ENCODE results near the gene RFFL. TPM values are rescaled to one million over a fixed set of nuclear protein-coding genes. Genes with fewer than 3 reads are reported as not detected.
"Not testable (repeated sequence)": the region's sequence is repeated elsewhere in the genome, so short reads cannot be mapped to it uniquely, and the experiment has no call there.

Gene RFFL
- total RNA-seq, 1 donor from 2014 or later, result 2.1 TPM

DNA sequence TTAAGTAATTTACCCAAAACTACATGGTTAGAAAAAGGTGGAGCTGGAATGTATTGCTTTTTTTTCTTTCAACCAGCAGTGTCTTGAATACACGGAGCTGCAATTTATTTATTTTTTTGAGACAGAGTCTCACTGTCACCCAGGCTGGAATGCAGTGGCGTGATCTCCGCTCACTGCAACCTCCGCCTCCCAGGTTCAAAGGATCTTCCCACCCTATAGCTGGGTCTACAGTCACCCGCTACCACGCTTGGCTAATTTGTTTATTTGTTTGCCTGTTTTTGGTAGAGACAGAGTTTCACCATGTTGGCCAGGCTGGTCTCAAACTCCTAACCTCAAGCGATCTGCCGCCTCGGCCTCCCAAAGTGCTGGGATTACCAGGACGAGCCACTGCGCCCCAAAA is 27.2 kb upstream of the RFFL start:
- H3K9ac ChIP-seq (ENCODE audit: low read depth in 1 of 3, low read length in 3 of 3); H3K27ac ChIP-seq (ENCODE audit: low read depth, low read length); H3K4me3 ChIP-seq (ENCODE audit: low read length in 3 of 3); H3K27me3 ChIP-seq (ENCODE audit: control insufficient read depth in 3 of 3, insufficient read depth in 3 of 3, low read length in 3 of 3); H3K9me3 ChIP-seq (ENCODE audit: control insufficient read depth in 3 of 3, low read length in 3 of 3); H3K36me3 ChIP-seq (ENCODE audit: control insufficient read depth in 3 of 3, insufficient read depth in 3 of 3, low read length in 3 of 3): not testable (repeated sequence)
- H3K4me1 ChIP-seq (ENCODE audit: control insufficient read depth in 3 of 3, insufficient read depth in 3 of 3, low read length in 3 of 3), result peaks cover 11 to 21% (median 13%) of the 10 kb centered on the region in 3 donors

DNA sequence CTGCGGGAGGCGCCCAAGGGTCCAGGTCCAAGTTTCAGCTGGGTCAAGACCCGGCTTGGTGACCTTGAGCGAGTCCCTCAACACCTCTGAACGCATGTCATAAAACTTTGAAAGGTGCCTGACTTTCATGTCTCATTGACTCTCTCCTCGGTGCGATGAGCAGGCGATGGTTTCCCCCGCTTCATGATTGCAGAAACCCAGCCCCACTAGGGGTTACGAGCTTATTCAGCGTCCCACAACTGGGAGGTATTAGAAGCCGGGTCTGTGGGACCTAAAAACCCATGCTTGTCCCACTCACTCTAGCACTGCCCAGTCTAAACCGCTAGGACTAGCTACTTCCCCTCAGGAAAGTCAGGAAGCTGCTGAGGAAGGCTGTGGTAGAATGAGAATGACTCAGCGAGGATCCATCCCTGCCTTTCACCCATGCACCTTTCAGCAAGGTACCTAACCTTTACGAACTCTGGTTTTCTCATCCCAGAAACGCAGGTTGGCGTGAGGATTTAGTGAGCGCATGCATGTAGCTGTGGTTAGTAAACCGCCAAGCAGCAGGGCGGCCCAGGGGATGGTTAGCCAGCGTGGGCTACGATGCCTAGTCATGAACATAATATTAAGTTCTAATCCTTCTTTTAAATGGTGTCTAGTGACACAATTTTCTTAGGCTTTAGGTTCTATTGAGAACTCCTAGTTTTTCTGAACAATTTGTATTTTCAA is 26.2 kb upstream of the RFFL start:
- peak overlapping the region; percentile 69 to 81 (median 79) for H3K9ac ChIP-seq (ENCODE audit: low read depth in 1 of 3, low read length in 3 of 3)
- peak overlapping the region; percentile 52 to 76 (median 69) for H3K4me3 ChIP-seq (ENCODE audit: low read length in 3 of 3)

DNA sequence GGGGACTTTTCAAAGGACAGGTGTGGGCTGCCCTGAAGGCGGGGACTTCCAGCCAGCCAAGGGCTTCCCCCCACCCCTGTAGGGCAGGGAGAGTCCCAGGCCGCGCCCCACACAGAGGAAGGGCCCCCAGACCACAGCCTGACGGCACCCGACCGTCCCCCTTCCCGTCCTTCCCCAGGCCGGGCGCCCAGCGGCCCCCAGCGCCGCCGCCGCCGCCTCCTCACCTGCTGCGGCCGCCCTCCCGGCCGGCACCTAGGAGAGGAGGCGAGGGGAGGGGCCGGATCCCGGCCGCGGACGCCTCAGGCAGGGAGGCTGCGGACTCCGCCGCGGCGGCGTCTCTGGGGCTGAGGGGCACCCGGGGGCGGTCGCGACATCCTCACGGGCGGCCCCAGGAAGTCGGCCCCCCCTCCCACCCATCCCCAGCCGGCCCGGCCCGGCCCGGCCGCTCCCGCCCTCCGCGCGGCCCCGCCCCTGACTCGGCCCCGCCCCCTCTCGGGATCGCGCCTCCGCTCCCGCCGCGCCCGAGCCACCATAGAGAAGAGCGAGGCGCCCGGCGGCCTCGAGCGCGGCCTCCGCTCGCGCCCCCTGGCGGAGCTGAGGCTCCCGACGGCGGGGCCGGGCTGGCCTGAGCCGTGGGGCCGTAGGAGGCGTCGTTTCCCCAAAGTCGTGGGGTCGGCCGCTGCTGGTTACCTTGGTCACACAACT is 25.5 kb upstream of the RFFL start:
- no peaks in the 10 kb centered on the region for H3K9me3 ChIP-seq (ENCODE audit: control insufficient read depth in 3 of 3, low read length in 3 of 3)
- H3K9ac ChIP-seq (ENCODE audit: low read depth in 1 of 3, low read length in 3 of 3), result peak overlapping the region; percentile 82 to 85 (median 84)
- no peaks in the 10 kb centered on the region for H3K27me3 ChIP-seq (ENCODE audit: control insufficient read depth in 3 of 3, insufficient read depth in 3 of 3, low read length in 3 of 3)
- no peaks in the 10 kb centered on the region for H3K36me3 ChIP-seq (ENCODE audit: control insufficient read depth in 3 of 3, insufficient read depth in 3 of 3, low read length in 3 of 3)
- peak overlapping the region; percentile 86 to 90 (median 87) for H3K4me3 ChIP-seq (ENCODE audit: low read length in 3 of 3)
- peak overlapping the region; percentile 60 for H3K27ac ChIP-seq (ENCODE audit: low read depth, low read length)
- peaks cover 11 to 21% (median 13%) of the 10 kb centered on the region in 3 donors for H3K4me1 ChIP-seq (ENCODE audit: control insufficient read depth in 3 of 3, insufficient read depth in 3 of 3, low read length in 3 of 3)

More for the DNA sequence above, 26.2 kb upstream of the RFFL start:
- Histone ChIP-seq H3K27ac (ENCODE audit: low read depth, low read length) (peak overlapping the region; percentile 60), H3K4me1 (ENCODE audit: control insufficient read depth in 3 of 3, insufficient read depth in 3 of 3, low read length in 3 of 3) (peaks cover 11 to 21% (median 13%) of the 10 kb centered on the region in 3 donors), H3K9me3 (ENCODE audit: control insufficient read depth in 3 of 3, low read length in 3 of 3) (no peaks in the 10 kb centered on the region), H3K36me3 (ENCODE audit: control insufficient read depth in 3 of 3, insufficient read depth in 3 of 3, low read length in 3 of 3) (peaks cover 0 to 2% (median 0%) of the 10 kb centered on the region in 3 donors), H3K27me3 (ENCODE audit: control insufficient read depth in 3 of 3, insufficient read depth in 3 of 3, low read length in 3 of 3) (no peaks in the 10 kb centered on the region)

DNA sequence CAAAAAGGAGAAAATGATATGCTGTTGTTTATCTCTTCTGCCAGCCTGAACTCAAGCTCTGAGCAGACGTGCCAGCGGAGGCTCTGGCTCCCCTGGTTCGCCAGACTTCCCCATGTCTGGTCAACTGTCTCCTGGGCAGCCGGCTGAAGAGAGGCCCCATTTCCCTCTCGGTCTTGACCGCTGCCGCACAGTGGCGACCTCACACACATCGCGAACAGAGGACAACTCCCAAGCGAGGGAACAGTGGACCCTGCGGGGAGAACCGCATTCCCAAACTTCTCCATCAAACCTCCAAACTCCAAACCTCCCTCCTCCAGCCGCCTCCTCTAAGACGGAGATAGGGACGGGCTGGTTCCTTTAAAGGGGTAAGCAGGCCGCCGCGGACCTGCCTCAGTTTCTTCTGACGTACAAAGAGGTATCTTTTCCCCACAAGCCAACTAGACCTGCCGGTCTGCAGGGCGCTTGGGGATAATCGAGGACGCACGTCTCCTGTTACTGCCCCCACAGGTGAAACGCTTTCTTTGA is 24.9 kb upstream of the RFFL start:
- H3K27ac ChIP-seq (ENCODE audit: low read depth, low read length), result peak overlapping the region; percentile 45
- H3K4me3 ChIP-seq (ENCODE audit: low read length in 3 of 3), result peak overlapping the region; percentile 86 to 90 (median 87)
- H3K9ac ChIP-seq (ENCODE audit: low read depth in 1 of 3, low read length in 3 of 3), result peak overlapping the region; percentile 82 to 85 (median 84)
- peaks cover 11 to 21% (median 13%) of the 10 kb centered on the region in 3 donors for H3K4me1 ChIP-seq (ENCODE audit: control insufficient read depth in 3 of 3, insufficient read depth in 3 of 3, low read length in 3 of 3)
- H3K9me3 ChIP-seq (ENCODE audit: control insufficient read depth in 3 of 3, low read length in 3 of 3), result no peaks in the 10 kb centered on the region
- no peaks in the 10 kb centered on the region for H3K27me3 ChIP-seq (ENCODE audit: control insufficient read depth in 3 of 3, insufficient read depth in 3 of 3, low read length in 3 of 3)
- no peaks in the 10 kb centered on the region for H3K36me3 ChIP-seq (ENCODE audit: control insufficient read depth in 3 of 3, insufficient read depth in 3 of 3, low read length in 3 of 3)

DNA sequence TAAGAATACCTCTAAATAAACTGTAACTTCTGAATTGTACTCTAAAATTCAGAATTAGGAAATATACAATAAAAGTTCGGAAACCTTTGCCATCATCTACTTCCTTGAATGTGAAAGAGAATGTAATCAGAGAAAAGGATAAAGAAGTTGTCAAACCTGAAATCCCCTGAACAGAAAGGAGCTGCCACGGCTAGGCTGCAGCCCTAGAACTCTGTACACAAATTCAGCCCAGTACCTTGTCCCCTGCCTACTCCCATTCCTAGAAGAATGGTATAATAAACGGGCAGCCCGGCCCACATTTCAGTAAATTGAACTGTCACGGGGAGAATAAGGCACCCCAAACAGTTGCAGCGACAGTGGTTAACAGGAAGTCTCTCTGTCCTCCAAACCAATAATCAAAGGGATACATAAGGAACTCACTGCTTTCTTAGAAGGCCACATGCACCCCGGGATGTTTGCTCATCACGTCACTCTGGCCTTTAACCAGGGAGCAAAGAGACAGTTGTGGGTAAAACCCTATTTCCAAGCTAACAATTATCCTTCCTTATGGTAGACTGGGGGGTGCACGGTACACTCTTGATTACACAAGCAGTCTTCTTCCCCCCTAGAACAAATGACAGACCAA is 24.3 kb upstream of the RFFL start:
- H3K4me1 ChIP-seq (ENCODE audit: control insufficient read depth in 3 of 3, insufficient read depth in 3 of 3, low read length in 3 of 3), result peaks cover 11 to 21% (median 13%) of the 10 kb centered on the region in 3 donors
- H3K4me3 ChIP-seq (ENCODE audit: low read length in 3 of 3), result peak overlapping the region; percentile 86 to 90 (median 87)
- no peaks in the 10 kb centered on the region for H3K27me3 ChIP-seq (ENCODE audit: control insufficient read depth in 3 of 3, insufficient read depth in 3 of 3, low read length in 3 of 3)
- peak overlapping the region; percentile 45 for H3K27ac ChIP-seq (ENCODE audit: low read depth, low read length)
- H3K9ac ChIP-seq (ENCODE audit: low read depth in 1 of 3, low read length in 3 of 3), result peak overlapping the region; percentile 82 to 85 (median 84)
- no peaks in the 10 kb centered on the region for H3K36me3 ChIP-seq (ENCODE audit: control insufficient read depth in 3 of 3, insufficient read depth in 3 of 3, low read length in 3 of 3)
- no peaks in the 10 kb centered on the region for H3K9me3 ChIP-seq (ENCODE audit: control insufficient read depth in 3 of 3, low read length in 3 of 3)

DNA sequence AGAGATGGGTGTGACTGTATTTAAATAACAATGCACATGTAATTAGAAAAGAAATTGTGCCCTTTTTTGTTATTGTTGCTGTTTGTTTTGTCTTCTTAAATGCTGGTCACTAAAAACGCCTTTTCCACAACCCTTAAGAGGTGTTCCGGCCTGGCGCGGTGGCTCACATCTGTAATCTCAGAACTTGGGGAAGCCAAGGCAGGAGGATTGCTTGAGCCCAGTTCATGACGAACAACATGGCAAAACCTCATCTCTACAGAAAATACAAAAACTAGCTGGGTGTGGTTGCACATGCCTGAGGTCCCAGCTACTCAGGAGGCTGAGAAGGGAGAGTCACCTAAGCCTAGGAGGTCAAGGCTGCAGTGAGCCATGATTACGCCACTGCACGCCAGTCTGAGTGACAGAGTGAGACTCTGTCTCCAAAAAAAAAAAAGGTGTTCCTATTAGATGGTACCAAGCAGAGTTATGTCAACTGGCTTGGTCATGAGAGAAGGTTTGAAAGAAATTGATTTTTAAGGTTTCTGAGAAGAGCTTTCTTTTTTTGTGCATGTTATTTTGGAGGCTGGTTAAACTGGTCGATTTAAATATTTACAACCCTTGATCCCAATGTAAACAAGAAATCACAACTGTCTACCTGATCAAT is 23.5 kb upstream of the RFFL start:
- Histone ChIP-seq H3K4me1 (ENCODE audit: control insufficient read depth in 3 of 3, insufficient read depth in 3 of 3, low read length in 3 of 3) (peaks cover 11 to 21% (median 13%) of the 10 kb centered on the region in 3 donors), H3K36me3 (ENCODE audit: control insufficient read depth in 3 of 3, insufficient read depth in 3 of 3, low read length in 3 of 3) (no peaks in the 10 kb centered on the region), H3K27ac (ENCODE audit: low read depth, low read length) (no peak overlapping the region), H3K27me3 (ENCODE audit: control insufficient read depth in 3 of 3, insufficient read depth in 3 of 3, low read length in 3 of 3) (no peaks in the 10 kb centered on the region), H3K9me3 (ENCODE audit: control insufficient read depth in 3 of 3, low read length in 3 of 3) (no peaks in the 10 kb centered on the region), H3K4me3 (ENCODE audit: low read length in 3 of 3) (no peak overlapping the region), H3K9ac (ENCODE audit: low read depth in 1 of 3, low read length in 3 of 3) (no peak overlapping the region)

DNA sequence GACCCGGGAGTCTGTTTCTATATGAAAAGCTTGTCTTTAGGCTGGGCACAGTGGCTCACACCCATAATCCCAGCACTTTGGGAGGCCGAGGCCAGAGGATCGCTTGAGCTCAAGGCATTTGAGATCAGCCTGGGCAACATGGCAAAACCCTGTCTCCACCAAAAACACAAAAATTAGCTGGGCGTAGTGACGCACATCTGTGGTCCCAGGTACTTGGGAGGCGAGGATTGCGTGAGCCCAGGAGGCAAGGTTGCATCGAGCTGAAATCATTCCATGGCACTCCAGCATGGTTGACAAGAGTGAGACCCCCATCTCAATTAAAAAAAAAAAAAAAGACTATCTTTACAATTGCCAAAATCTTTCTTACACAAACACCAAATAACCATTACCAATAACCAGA is 22.7 kb upstream of the RFFL start:
- Histone ChIP-seq H3K27me3 (ENCODE audit: control insufficient read depth in 3 of 3, insufficient read depth in 3 of 3, low read length in 3 of 3) (no peaks in the 10 kb centered on the region), H3K27ac (ENCODE audit: low read depth, low read length) (no peak overlapping the region), H3K9me3 (ENCODE audit: control insufficient read depth in 3 of 3, low read length in 3 of 3) (no peaks in the 10 kb centered on the region), H3K4me3 (ENCODE audit: low read length in 3 of 3) (no peak overlapping the region), H3K4me1 (ENCODE audit: control insufficient read depth in 3 of 3, insufficient read depth in 3 of 3, low read length in 3 of 3) (peaks cover 11 to 21% (median 13%) of the 10 kb centered on the region in 3 donors), H3K36me3 (ENCODE audit: control insufficient read depth in 3 of 3, insufficient read depth in 3 of 3, low read length in 3 of 3) (no peaks in the 10 kb centered on the region), H3K9ac (ENCODE audit: low read depth in 1 of 3, low read length in 3 of 3) (no peak overlapping the region)

DNA sequence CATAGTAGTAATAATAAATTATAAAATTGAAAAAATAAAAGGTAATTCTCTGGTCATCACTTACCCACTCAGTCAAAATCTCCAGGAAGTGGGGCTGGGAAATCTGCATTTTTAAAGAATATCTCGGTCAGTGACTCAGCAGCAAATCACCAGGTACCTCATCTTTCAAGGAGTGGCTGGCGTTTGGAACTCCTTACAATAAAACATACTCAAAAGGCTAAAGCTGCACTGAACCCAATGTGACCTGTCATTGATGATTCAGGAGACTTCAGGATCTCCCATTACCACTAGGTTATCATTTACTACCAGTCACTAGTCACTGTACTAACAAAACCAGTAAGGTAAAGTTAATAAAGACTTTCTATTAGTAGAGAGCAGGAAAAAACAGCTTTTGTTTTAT is 21.5 kb upstream of the RFFL start:
- Histone ChIP-seq H3K4me1 (ENCODE audit: control insufficient read depth in 3 of 3, insufficient read depth in 3 of 3, low read length in 3 of 3) (peaks cover 11 to 21% (median 13%) of the 10 kb centered on the region in 3 donors), H3K27ac (ENCODE audit: low read depth, low read length) (no peak overlapping the region), H3K36me3 (ENCODE audit: control insufficient read depth in 3 of 3, insufficient read depth in 3 of 3, low read length in 3 of 3) (no peaks in the 10 kb centered on the region), H3K9me3 (ENCODE audit: control insufficient read depth in 3 of 3, low read length in 3 of 3) (no peaks in the 10 kb centered on the region), H3K9ac (ENCODE audit: low read depth in 1 of 3, low read length in 3 of 3) (no peak overlapping the region), H3K4me3 (ENCODE audit: low read length in 3 of 3) (no peak overlapping the region), H3K27me3 (ENCODE audit: control insufficient read depth in 3 of 3, insufficient read depth in 3 of 3, low read length in 3 of 3) (no peaks in the 10 kb centered on the region)

DNA sequence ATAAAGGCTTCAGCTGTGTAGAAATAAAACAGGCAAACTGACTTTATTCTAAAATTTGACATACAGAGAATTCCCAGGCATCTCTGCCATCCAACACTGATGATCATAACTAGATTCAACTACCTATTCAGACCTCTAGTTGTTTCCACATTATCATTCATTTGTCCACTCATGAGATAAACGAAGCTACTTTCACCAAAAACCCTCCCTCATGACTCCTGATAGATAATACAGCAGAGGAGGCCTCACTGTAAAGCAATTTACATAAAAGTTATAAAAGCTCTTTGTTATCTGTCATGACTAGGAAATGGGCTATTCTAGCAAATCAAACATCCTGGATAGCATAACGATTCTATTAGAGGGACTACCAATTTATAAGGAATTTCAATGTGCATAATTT is 19.6 kb upstream of the RFFL start:
- no peak overlapping the region for H3K4me3 ChIP-seq (ENCODE audit: low read length in 3 of 3)
- H3K27me3 ChIP-seq (ENCODE audit: control insufficient read depth in 3 of 3, insufficient read depth in 3 of 3, low read length in 3 of 3), result no peaks in the 10 kb centered on the region
- no peaks in the 10 kb centered on the region for H3K9me3 ChIP-seq (ENCODE audit: control insufficient read depth in 3 of 3, low read length in 3 of 3)
- no peak overlapping the region for H3K27ac ChIP-seq (ENCODE audit: low read depth, low read length)
- H3K9ac ChIP-seq (ENCODE audit: low read depth in 1 of 3, low read length in 3 of 3), result no peak overlapping the region
- no peaks in the 10 kb centered on the region for H3K36me3 ChIP-seq (ENCODE audit: control insufficient read depth in 3 of 3, insufficient read depth in 3 of 3, low read length in 3 of 3)
- peaks cover 3 to 9% (median 6%) of the 10 kb centered on the region in 3 donors for H3K4me1 ChIP-seq (ENCODE audit: control insufficient read depth in 3 of 3, insufficient read depth in 3 of 3, low read length in 3 of 3)

Measured in skeletal muscle tissue (tissue), 4 donors.